Left ventricle myocardium inferior (tissue), 1 donor: ENCODE measurements around the gene ZBTB7B. TPM values are rescaled to one million over a fixed set of nuclear protein-coding genes. Genes with fewer than 3 reads are reported as not detected.

Experiments used
- DNase-seq: peaks from one replicate; pipeline ENCODE4 v3.0.0-alpha.2; 2020
- H3K27ac ChIP-seq: fragments of 200-600 bp; replicated peaks from 2 replicates; pipeline ENCODE4 v1.8.0; 2021
- H3K27me3 ChIP-seq: fragments of 200-600 bp; 2 replicates; pipeline ENCODE4 v1.8.0; 2021; ENCODE audit warnings: low read depth
- H3K36me3 ChIP-seq: fragments of 200-600 bp; 2 replicates; pipeline ENCODE4 v1.8.0; 2021
- H3K4me1 ChIP-seq: fragments of 200-600 bp; 2 replicates; pipeline ENCODE4 v1.8.0; 2021
- H3K4me3 ChIP-seq: fragments of 200-600 bp; 2 replicates; pipeline ENCODE4 v1.8.0; 2021; ENCODE audit warnings: mild to moderate bottlenecking, moderate library complexity
- H3K9me3 ChIP-seq: fragments of 200-600 bp; replicated peaks from 2 replicates; pipeline ENCODE4 v1.8.0; 2021
- intact Hi-C: fragments of 100-400 bp; cut with micrococcal nuclease; formaldehyde crosslinking; loops from one replicate; pipeline ENCODE4 v1.11.0; 2022
- total RNA-seq: library from RNA; stranded (reverse); fragmentation: NEBNext Ultra II Directional; extraction: Animal tissue kit (Norgen Biotek cat#: 25700); gene quantifications from one replicate; pipeline ENCODE4 v1.2.1, GENCODE V29; 2021
- TF ChIP-seq, protein P1 (sequence below): fragments of 200-600 bp; IDR thresholded peaks from 2 replicates; pipeline ENCODE4 v1.8.0; 2021; ENCODE audit warnings: antibody characterized with exemption, mild to moderate bottlenecking, borderline replicate concordance
- donor health status: DM: no; HTN: yes; CAD: no; lungs with severe emphysema.

Gene ZBTB7B
- total RNA-seq, 1 donor from 2014 or later, result 42.8 TPM

- TF ChIP-seq, protein P1, sequence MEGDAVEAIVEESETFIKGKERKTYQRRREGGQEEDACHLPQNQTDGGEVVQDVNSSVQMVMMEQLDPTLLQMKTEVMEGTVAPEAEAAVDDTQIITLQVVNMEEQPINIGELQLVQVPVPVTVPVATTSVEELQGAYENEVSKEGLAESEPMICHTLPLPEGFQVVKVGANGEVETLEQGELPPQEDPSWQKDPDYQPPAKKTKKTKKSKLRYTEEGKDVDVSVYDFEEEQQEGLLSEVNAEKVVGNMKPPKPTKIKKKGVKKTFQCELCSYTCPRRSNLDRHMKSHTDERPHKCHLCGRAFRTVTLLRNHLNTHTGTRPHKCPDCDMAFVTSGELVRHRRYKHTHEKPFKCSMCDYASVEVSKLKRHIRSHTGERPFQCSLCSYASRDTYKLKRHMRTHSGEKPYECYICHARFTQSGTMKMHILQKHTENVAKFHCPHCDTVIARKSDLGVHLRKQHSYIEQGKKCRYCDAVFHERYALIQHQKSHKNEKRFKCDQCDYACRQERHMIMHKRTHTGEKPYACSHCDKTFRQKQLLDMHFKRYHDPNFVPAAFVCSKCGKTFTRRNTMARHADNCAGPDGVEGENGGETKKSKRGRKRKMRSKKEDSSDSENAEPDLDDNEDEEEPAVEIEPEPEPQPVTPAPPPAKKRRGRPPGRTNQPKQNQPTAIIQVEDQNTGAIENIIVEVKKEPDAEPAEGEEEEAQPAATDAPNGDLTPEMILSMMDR, result no peak
- no peak for DNase-seq
- Histone ChIP-seq H3K36me3 (no peaks in the 10 kb centered on the region), H3K4me3 (no peak overlapping the region), H3K27me3 (no peaks in the 10 kb centered on the region), H3K9me3 (no peaks in the 10 kb centered on the region), H3K4me1 (peaks cover 23% of the 10 kb centered on the region), H3K27ac (no peak overlapping the region)
- intact Hi-C loops, result no loop called here
Observed at GRCh38 chr1:155022136-155022926, 19.7 kb downstream of the ZBTB7B start.

DNA sequence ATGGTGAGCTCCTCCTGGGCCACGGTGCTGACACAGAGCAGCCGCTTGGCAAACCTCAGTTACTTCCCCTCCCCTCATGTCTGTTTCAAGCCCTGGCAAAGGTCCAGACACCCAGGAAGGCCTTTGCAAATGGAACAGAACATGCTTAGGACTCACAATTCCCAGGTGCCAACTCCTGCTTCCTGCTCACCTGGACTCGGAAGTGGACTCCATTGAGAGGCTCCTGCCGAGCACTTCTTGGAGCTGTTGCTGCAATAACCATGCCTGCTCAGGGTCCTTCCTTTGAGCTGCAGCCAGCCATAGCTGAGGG is 20.3 kb downstream of the ZBTB7B start:
- Histone ChIP-seq H3K9me3 (no peaks in the 10 kb centered on the region), H3K36me3 (no peaks in the 10 kb centered on the region), H3K27ac (no peak overlapping the region), H3K4me1 (peaks cover 18% of the 10 kb centered on the region), H3K27me3 (no peaks in the 10 kb centered on the region), H3K4me3 (no peak overlapping the region)
- TF ChIP-seq, protein P1, result no peak
- DNase-seq, result no peak
- intact Hi-C loops, result no loop called here

- intact Hi-C loops, result no loop called here
- Histone ChIP-seq H3K27ac (no peak overlapping the region), H3K27me3 (no peaks in the 10 kb centered on the region), H3K9me3 (no peaks in the 10 kb centered on the region), H3K4me1 (peaks cover 13% of the 10 kb centered on the region), H3K4me3 (no peak overlapping the region), H3K36me3 (no peaks in the 10 kb centered on the region)
- TF ChIP-seq, protein P1, result no peak
- no peak for DNase-seq
Observed at GRCh38 chr1:155023627-155024026, 21.0 kb downstream of the ZBTB7B start.

DNA sequence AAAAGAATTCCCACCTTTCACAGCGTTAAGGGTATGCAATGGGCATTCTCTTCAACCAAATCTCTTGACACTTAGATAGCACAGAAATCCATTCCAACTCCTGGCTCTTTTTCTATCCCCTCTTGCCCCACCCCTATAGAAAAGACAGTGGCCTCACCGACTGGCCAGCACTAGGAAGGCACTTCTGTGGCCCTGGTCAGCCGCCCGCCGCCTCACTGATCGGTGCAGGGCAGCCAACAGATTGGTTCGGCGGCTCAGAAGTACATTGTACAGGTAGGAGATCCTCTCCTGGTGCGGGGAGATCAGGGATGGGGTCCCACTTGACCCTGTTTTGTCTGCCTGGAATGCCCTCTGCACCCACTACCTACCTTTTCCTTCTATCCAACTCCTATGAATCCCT is 21.7 kb downstream of the ZBTB7B start:
- no peak for DNase-seq
- TF ChIP-seq, protein P1, result no peak
- no peaks in the 10 kb centered on the region for H3K9me3 ChIP-seq
- H3K4me1 ChIP-seq, result peaks cover 8% of the 10 kb centered on the region
- no peak overlapping the region for H3K27ac ChIP-seq
- no peaks in the 10 kb centered on the region for H3K27me3 ChIP-seq
- H3K36me3 ChIP-seq, result no peaks in the 10 kb centered on the region
- no peak overlapping the region for H3K4me3 ChIP-seq
- intact Hi-C loops, result no loop called here

- H3K4me1 ChIP-seq, result peaks cover 8% of the 10 kb centered on the region
- TF ChIP-seq, protein P1, result no peak
- DNase-seq, result no peak
Observed at GRCh38 chr1:155026154-155026553, 23.6 kb downstream of the ZBTB7B start.

More at GRCh38 chr1:155026154-155026553, 23.6 kb downstream of the ZBTB7B start:
- no peaks in the 10 kb centered on the region for H3K27me3 ChIP-seq
- no peaks in the 10 kb centered on the region for H3K36me3 ChIP-seq
- no peak overlapping the region for H3K4me3 ChIP-seq
- H3K9me3 ChIP-seq, result no peaks in the 10 kb centered on the region
- intact Hi-C loops, result no loop called here
- H3K27ac ChIP-seq, result no peak overlapping the region
